Transverse colon (tissue), 4 donors: ENCODE results near the gene DNAH1. TPM values are rescaled to one million over a fixed set of nuclear protein-coding genes. Genes with fewer than 3 reads are reported as not detected.

ENCODE experiments used
- DNase-seq: peaks from one replicate; pipeline ENCODE4 v3.0.0-alpha.2; 2019
- H3K27ac ChIP-seq, 4 donors: fragments of 200-600 bp; sonication (generic); 2 replicates each; pipeline ENCODE4 v1.5.1; 2016 to 2018; ENCODE audit warnings: inconsistent platforms in 4 of 4
- H3K27me3 ChIP-seq: fragments of 200-600 bp; sonication (generic); 2 replicates; pipeline ENCODE4 v1.5.1; 2017; ENCODE audit warnings: inconsistent platforms
- H3K36me3 ChIP-seq, 4 donors: fragments of 200-600 bp; sonication (generic); 2 replicates each; pipeline ENCODE4 v1.5.1; 2017 to 2019; ENCODE audit warnings: inconsistent platforms in 4 of 4
- H3K4me1 ChIP-seq, 4 donors: fragments of 200-600 bp; sonication (generic); 2 replicates each; pipeline ENCODE4 v1.5.1; 2017 to 2020; ENCODE audit warnings: inconsistent platforms in 4 of 4
- H3K4me3 ChIP-seq, 4 donors: fragments of 200-600 bp; sonication (generic); 1 replicate in 1 of 4; 2 replicates in 3 of 4; pipeline versions ENCODE4 v1.5.1 to v1.6.1; 2017 to 2019; ENCODE audit warnings: inconsistent platforms in 4 of 4
- H3K9me3 ChIP-seq, 2 donors: fragments of 200-600 bp; sonication (generic); 2 replicates each; pipeline ENCODE4 v1.5.1; 2017 to 2019; ENCODE audit warnings: inconsistent platforms in 2 of 2
- CTCF ChIP-seq, 5 experiments: fragments of 200-600 bp in 3 of 5; fragments of 450-650 bp in 2 of 5; sonication (generic) in 3 of 5; IDR thresholded peaks; 1 replicate in 2 of 5; 2 replicates in 3 of 5; pipeline ENCODE4 v1.5.1; 2016 to 2017; ENCODE audit warnings: antibody characterized with exemption in 5 of 5, inconsistent platforms in 3 of 5, mild to moderate bottlenecking in 2 of 5, moderate library complexity in 1 of 5
- EP300 ChIP-seq: sonication (generic); formaldehyde crosslinking; IDR thresholded peaks from one replicate; pipeline ENCODE4 v1.6.1; 2017; ENCODE audit warnings: antibody characterized with exemption, low read depth
- POLR2A ChIP-seq: fragments of 450-650 bp; IDR thresholded peaks from one replicate; pipeline ENCODE4 v1.6.1; 2016; ENCODE audit warnings: antibody characterized with exemption, mild to moderate bottlenecking, moderate library complexity
- POLR2AphosphoS5 ChIP-seq, 3 donors: sonication (generic); formaldehyde crosslinking; IDR thresholded peaks; one replicate each; pipeline ENCODE4 v1.6.1; 2016; ENCODE audit warnings: antibody characterized with exemption in 3 of 3
- WGBS, 2 donors: methylation state at CpG; one replicate each; pipeline ENCODE4 v1.1.5; 2018; ENCODE audit warnings: low coverage in 1 of 2; 5-methylcytosine and 5-hydroxymethylcytosine counted together
- in situ Hi-C, 4 donors: fragments of 200-750 bp; cut with MboI; loops; one replicate each; pipeline versions ENCODE4 v1.15.0 to v1.15.1; 2017; ENCODE audit warnings: low sequenced_read_pairs in 3 of 4, low pct_ligation_motif_present in 1 of 4, low pct_unique_long_range_greater_than_20kb in 1 of 4
- intact Hi-C: fragments of 100-400 bp; cut with DNase I; formaldehyde crosslinking; loops from one replicate; pipeline ENCODE4 v1.15.1; 2023; ENCODE audit warnings: low total_unique reads
- total RNA-seq, 4 donors: library from RNA; depleted of rRNA; stranded (reverse); fragments of >200 nt; gene quantifications; one replicate each; pipeline ENCODE4 v1.1.0, GENCODE V29; 2016

The DNAH1 gene
- total RNA-seq, 4 donors from 2014 or later: 17.6 to 102 (median 26.3) TPM

GRCh38 chr3:52415800-52416199, 99.7 kb downstream of the DNAH1 start:
- H3K4me3 ChIP-seq: no peak overlapping the region
- no peak for TF ChIP-seq EP300
- no peak for TF ChIP-seq CTCF (IDR thresholded peaks at IDR 0.05)
- TF ChIP-seq POLR2AphosphoS5 (IDR thresholded peaks at IDR 0.05): no peak
- no peak for TF ChIP-seq POLR2A
- intact Hi-C loops: no loop called here
- H3K36me3 ChIP-seq: peaks cover 0 to 13% (median 0%) of the 10 kb centered on the region in 4 donors
- in situ Hi-C loops: no loop called here
- 87 to 89% methylated on average over 3 of the region's 3 CpGs for WGBS, 2 donors
- peaks cover 3 to 27% (median 18%) of the 10 kb centered on the region in 4 donors for H3K4me1 ChIP-seq
- DNase-seq: no peak
- no peaks in the 10 kb centered on the region for H3K27me3 ChIP-seq
- no peaks in the 10 kb centered on the region for H3K9me3 ChIP-seq
- H3K27ac ChIP-seq: no peak overlapping the region

- H3K4me3 ChIP-seq: no peak overlapping the region
- 40 to 78% methylated on average over 1 to 2 of the region's 2 CpGs for WGBS, 2 donors
- H3K4me1 ChIP-seq: no peaks in the 10 kb centered on the region
- H3K36me3 ChIP-seq: peaks cover 0 to 13% (median 0%) of the 10 kb centered on the region in 4 donors
- no peaks in the 10 kb centered on the region for H3K27me3 ChIP-seq
- H3K9me3 ChIP-seq: no peaks in the 10 kb centered on the region
- no peak for TF ChIP-seq CTCF (IDR thresholded peaks at IDR 0.05)
- no peak for DNase-seq
- intact Hi-C loops: no loop called here
- in situ Hi-C loops: no loop called here
- no peak overlapping the region for H3K27ac ChIP-seq
Observed at GRCh38 chr3:52420388-52420787, 104.3 kb downstream of the DNAH1 start.

GRCh38 chr3:52422669-52423068, 106.5 kb downstream of the DNAH1 start:
- in situ Hi-C loops: no loop called here
- no peaks in the 10 kb centered on the region for H3K9me3 ChIP-seq
- no peak for DNase-seq
- no peak overlapping the region for H3K27ac ChIP-seq
- H3K36me3 ChIP-seq: peaks cover 0 to 6% (median 0%) of the 10 kb centered on the region in 4 donors
- WGBS, 2 donors: 92% methylated on average over 3 of the region's 3 CpGs; no CpG with 5 or more reads in 1 of the 2 donors
- intact Hi-C loops: no loop called here
- no peaks in the 10 kb centered on the region for H3K4me1 ChIP-seq
- no peak overlapping the region for H3K4me3 ChIP-seq
- TF ChIP-seq EP300 (no peak), POLR2AphosphoS5 (IDR thresholded peaks at IDR 0.05) (no peak), CTCF (IDR thresholded peaks at IDR 0.05) (no peak), POLR2A (no peak)
- H3K27me3 ChIP-seq: no peaks in the 10 kb centered on the region

- TF ChIP-seq EP300: no peak
- Histone ChIP-seq H3K4me1 (no peaks in the 10 kb centered on the region), H3K9me3 (no peaks in the 10 kb centered on the region), H3K36me3 (peaks cover 0 to 5% (median 0%) of the 10 kb centered on the region in 4 donors), H3K27me3 (no peaks in the 10 kb centered on the region), H3K27ac (no peak overlapping the region), H3K4me3 (no peak overlapping the region)
- no peak for DNase-seq
- in situ Hi-C loops (no loop called here), intact Hi-C loops (no loop called here)
- 49 to 57% methylated on average over 3 to 5 of the region's 5 CpGs for WGBS, 2 donors
Observed at GRCh38 chr3:52423173-52423572, 107.1 kb downstream of the DNAH1 start.
